GM12878 (cell line): Measurements from ENCODE around the gene SERPINH1. TPM values are rescaled to one million over a fixed set of nuclear protein-coding genes. Genes with fewer than 3 reads are reported as not detected.

Source experiments
- ATAC-seq: fragments of 200-7000 bp; cut with Tn5 transposase; 3 replicates; pipeline ENCODE4 v1.9.1; 2020; ENCODE audit warnings: mild to moderate bottlenecking, moderate library complexity
- BruUV-seq: library from RNA; stranded (reverse); fragments of 400-500 nt; replicated peaks from 2 replicates; lab custom pipeline; 2021; lab: Mats Ljungman, UMichigan
- CTCF ChIA-PET: fragments of 300-600 bp; sonication (Branson Sonifier 250); formaldehyde crosslinking; extraction: SDS; loops from one replicate; lab custom pipeline; 2021; ENCODE audit warnings: inconsistent platforms; lab: Yijun Ruan, JAX
- POLR2A ChIA-PET: fragments of 350-600 bp; formaldehyde crosslinking; extraction: SDS; loops from one replicate; lab custom pipeline; 2021; ENCODE audit warnings: inconsistent platforms; lab: Charles Lee
- RAD21 ChIA-PET: fragments of 300-600 bp; sonication (Branson Sonifier 250); formaldehyde crosslinking; loops from one replicate; lab custom pipeline; 2023; ENCODE audit warnings: antibody characterized with exemption; ENCODE audit not compliant: unreplicated experiment; lab: Charles Lee
- SMC1A ChIA-PET: fragments of 300-600 bp; sonication (Branson Sonifier 250); formaldehyde crosslinking; loops from one replicate; lab custom pipeline; 2023; ENCODE audit not compliant: unreplicated experiment, uncharacterized antibody; lab: Charles Lee
- DNase-seq: peaks from one replicate; pipeline ENCODE4 v3.0.0-alpha.2; 2011; ENCODE audit warnings: low read depth, low spot score
- FAIRE-seq: peaks from 3 replicates; lab custom pipeline; 2011; peaks lifted over from hg19 to GRCh38; lab: Jason Lieb, UNC
- H2AFZ ChIP-seq: 2 replicates; pipeline ENCODE4 v1.6.0; 2011; ENCODE audit warnings: low read depth, low read length, control low read depth; ENCODE audit not compliant: control insufficient read depth
- H3K27ac ChIP-seq: 2 replicates; pipeline ENCODE4 v1.5.1; 2011; ENCODE audit warnings: control low read depth; ENCODE audit not compliant: control insufficient read depth, insufficient read depth
- H3K27me3 ChIP-seq, 2 experiments: replicated peaks in 1 of 2; 2 replicates each; pipeline versions ENCODE4 v1.6.0 to v1.6.1; 2011; ENCODE audit warnings: low read length in 1 of 2; ENCODE audit not compliant: control insufficient read depth in 2 of 2, insufficient read depth in 2 of 2
- H3K36me3 ChIP-seq, 2 experiments: 2 replicates each; pipeline ENCODE4 v1.5.1; 2011; ENCODE audit warnings: low read length in 1 of 2; ENCODE audit not compliant: control insufficient read depth in 2 of 2, insufficient read depth in 2 of 2
- H3K4me1 ChIP-seq: 2 replicates; pipeline ENCODE4 v1.6.1; 2011; ENCODE audit warnings: mild to moderate bottlenecking, low read length, moderate library complexity, mixed read lengths; ENCODE audit not compliant: control insufficient read depth, insufficient read depth
- H3K4me2 ChIP-seq: 2 replicates; pipeline ENCODE4 v1.6.0; 2011; ENCODE audit warnings: control low read depth; ENCODE audit not compliant: control insufficient read depth, insufficient read depth
- H3K4me3 ChIP-seq: fragments of 200-600 bp; sonication (generic); 2 replicates; pipeline ENCODE4 v1.5.1; 2016
- H3K79me2 ChIP-seq: 2 replicates; pipeline ENCODE4 v1.6.0; 2011; ENCODE audit warnings: low read length; ENCODE audit not compliant: control insufficient read depth, insufficient read depth
- H3K9ac ChIP-seq: 2 replicates; pipeline ENCODE4 v1.8.0; 2011; ENCODE audit warnings: low read length, control low read depth, mixed read lengths; ENCODE audit not compliant: control insufficient read depth, insufficient read depth
- H3K9me3 ChIP-seq: replicated peaks from 3 replicates; pipeline ENCODE4 v1.5.1; 2011; ENCODE audit warnings: mild to moderate bottlenecking, low read length; ENCODE audit not compliant: control insufficient read depth, insufficient read depth
- H4K20me1 ChIP-seq: 2 replicates; pipeline ENCODE4 v1.6.0; 2011; ENCODE audit not compliant: control insufficient read depth, insufficient read depth
- ASH2L ChIP-seq: fragments of 300-600, 200-600 bp; sonication (generic); IDR thresholded peaks from 2 replicates; pipeline ENCODE4 v1.6.1; 2017; ENCODE audit warnings: low read depth, mild to moderate bottlenecking, borderline replicate concordance
- BACH1 ChIP-seq: fragments of 450-650 bp; IDR thresholded peaks from 2 replicates; pipeline ENCODE4 v1.6.1; 2017; ENCODE audit warnings: mild to moderate bottlenecking, borderline replicate concordance
- FOXM1 ChIP-seq: IDR thresholded peaks from 2 replicates; pipeline ENCODE4 v1.6.1; 2012; ENCODE audit warnings: low read depth, mild to moderate bottlenecking, inconsistent platforms, low read length, moderate library complexity
- PAX5 ChIP-seq: IDR thresholded peaks from 2 replicates; pipeline ENCODE4 v1.6.1; 2011; ENCODE audit warnings: low read depth, low read length, borderline replicate concordance
- RFX5 ChIP-seq: IDR thresholded peaks from 2 replicates; pipeline ENCODE4 v1.6.1; 2011; ENCODE audit warnings: low read depth, low read length, improper control_type of control experiment
- ZBTB40 ChIP-seq: fragments of 450-650 bp; IDR thresholded peaks from 2 replicates; pipeline ENCODE4 v1.6.1; 2016; ENCODE audit warnings: mild to moderate bottlenecking, moderate library complexity, borderline replicate concordance
- ZNF384 ChIP-seq: IDR thresholded peaks from 2 replicates; pipeline ENCODE4 v1.6.1; 2012; ENCODE audit warnings: low read depth, mild to moderate bottlenecking, low read length, improper control_type of control experiment, borderline replicate concordance
- WGBS: methylation state at CpG from one replicate; pipeline ENCODE4 v1.1.6; 2016; ENCODE audit warnings: low lambda C conversion rate; ENCODE audit not compliant: insufficient replicate concordance, insufficient coverage; ENCODE audit errors: missing lambda C conversion rate; 5-methylcytosine and 5-hydroxymethylcytosine counted together
- in situ Hi-C: fragments of 300-500 bp; cut with MboI; formaldehyde crosslinking; loops from 9 replicates; pipeline ENCODE4 v1.14.3; 2018; ENCODE audit warnings: mixed read lengths
- intact Hi-C: fragments of 100-400 bp; cut with micrococcal nuclease; formaldehyde crosslinking; loops from one replicate; pipeline ENCODE4 v1.14.2; 2022; ENCODE audit not compliant: unreplicated experiment
- polyA plus RNA-seq, 11 experiments: library from polyadenylated mRNA; depleted of rRNA in 4 of 11; unstranded in 6 of 11; stranded (reverse) in 5 of 11; fragments of >200 nt; fragmentation: Nextera tagmentation in 4 of 11; fragmentation: Illumina TruSeq in 1 of 11; extraction: Ambion mirVana in 4 of 11; extraction: Trizol in 1 of 11; gene quantifications; 1 replicate in 1 of 11; 2 replicates in 10 of 11; pipeline versions ENCODE4 v1.2.1 to v1.2.3, GENCODE V29; 2011 to 2016; ENCODE audit warnings: inconsistent platforms in 2 of 11, missing spikeins in 2 of 11, low read depth in 1 of 11
- total RNA-seq, 4 experiments: library from RNA; depleted of rRNA in 3 of 4; stranded (reverse); fragments of >200 nt in 3 of 4; fragmentation: Illumina TruSeq in 1 of 4; extraction: Trizol in 1 of 4; gene quantifications; 2 replicates each; pipeline versions ENCODE4 v1.2.1 to v1.2.3, GENCODE V29; 2013 to 2021
- TF ChIP-seq, protein P1 (sequence below): fragments of 450-650 bp; formaldehyde crosslinking; IDR thresholded peaks from 2 replicates; pipeline ENCODE4 v1.5.0; 2022; ENCODE audit warnings: mild to moderate bottlenecking, missing genetic modification characterization
- TF ChIP-seq, protein P2 (sequence below): fragments of 450-650 bp; IDR thresholded peaks from 2 replicates; pipeline ENCODE4 v1.6.1; 2016; ENCODE audit warnings: mild to moderate bottlenecking
- TF ChIP-seq, protein P3 (sequence below): fragments of 450-650 bp; IDR thresholded peaks from 2 replicates; pipeline ENCODE4 v1.6.1; 2016; ENCODE audit warnings: mild to moderate bottlenecking

Gene SERPINH1
- total and polyA plus RNA-seq, 10 of the 15 experiments (the other 5 are each of a cell fraction or from before 2014, with no cell fraction given): 0.34 to 19.8 (median 13.7) TPM

DNA sequence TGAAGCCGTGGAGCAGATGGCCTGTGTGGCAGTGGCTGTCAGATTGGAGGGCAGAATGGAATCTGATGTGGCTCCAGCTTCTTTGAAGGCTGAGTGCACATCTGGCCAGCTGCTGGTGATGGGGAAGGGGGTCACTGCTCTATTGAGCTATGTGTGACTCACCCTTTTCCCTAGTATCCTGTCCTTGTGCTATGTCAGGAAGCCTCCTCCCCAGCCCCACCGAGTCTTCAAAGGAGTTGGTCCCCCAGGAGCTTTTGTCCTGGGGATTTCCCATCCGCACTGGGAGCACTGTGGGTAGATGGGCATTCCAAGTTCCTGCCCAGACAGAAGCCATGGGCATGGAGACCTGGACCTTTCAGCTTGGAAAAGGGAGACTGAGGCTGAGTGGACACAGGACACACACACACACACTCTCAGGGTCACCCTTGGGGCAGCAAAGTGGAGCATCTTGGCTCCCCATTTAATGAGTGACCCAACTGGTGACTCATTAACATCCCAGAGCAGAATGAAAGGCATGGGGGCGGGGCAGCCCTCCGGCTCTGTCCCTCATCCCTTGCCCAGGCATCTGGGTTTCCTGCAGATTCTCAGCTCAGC, 3.3 kb downstream of the SERPINH1 start:
- ATAC-seq: no peak
- no peak overlapping the region for H2AFZ ChIP-seq
- H4K20me1 ChIP-seq: no peaks in the 10 kb centered on the region
- no peaks in the 10 kb centered on the region for H3K9me3 ChIP-seq
- no peak overlapping the region for H3K4me3 ChIP-seq
- H3K79me2 ChIP-seq: peaks cover 19% of the 10 kb centered on the region
- no peak overlapping the region for H3K9ac ChIP-seq
- in situ Hi-C loops: no loop called here
- no peak for FAIRE-seq
- H3K27me3 ChIP-seq: no peaks in the 10 kb centered on the region
- peaks cover 4 to 10% of the 10 kb centered on the region in 2 experiments; a peak in 3 of 4 replicates for H3K36me3 ChIP-seq
- no peak overlapping the region for H3K27ac ChIP-seq
- H3K4me2 ChIP-seq: no peak overlapping the region
- no peak for DNase-seq
- RAD21 ChIA-PET: no interaction called here
- intact Hi-C loops: no loop called here
- SMC1A ChIA-PET: interaction anchor here (0.5 to 1.0 kb wide), 3 partner anchors 10 to 236 kb away, joined by 3 to 4 read pairs (median 3); no protein-coding TSS in a partner anchor
- peaks cover 5% of the 10 kb centered on the region for H3K4me1 ChIP-seq
- no TSS peak for BruUV-seq
- CTCF ChIA-PET: no interaction called here
- POLR2A ChIA-PET: interaction anchor here (0.7 kb wide), 1 partner anchor 11 kb away, joined by 3 read pairs; no protein-coding TSS in a partner anchor
- WGBS: 75% methylated on average over 5 of the region's 5 CpGs
- TF ChIP-seq FOXM1 (no peak), ZNF384 (no peak), PAX5 (no peak), BACH1 (no peak), ZBTB40 (no peak), RFX5 (no peak), ASH2L (no peak)
- TF ChIP-seq, protein P1, sequence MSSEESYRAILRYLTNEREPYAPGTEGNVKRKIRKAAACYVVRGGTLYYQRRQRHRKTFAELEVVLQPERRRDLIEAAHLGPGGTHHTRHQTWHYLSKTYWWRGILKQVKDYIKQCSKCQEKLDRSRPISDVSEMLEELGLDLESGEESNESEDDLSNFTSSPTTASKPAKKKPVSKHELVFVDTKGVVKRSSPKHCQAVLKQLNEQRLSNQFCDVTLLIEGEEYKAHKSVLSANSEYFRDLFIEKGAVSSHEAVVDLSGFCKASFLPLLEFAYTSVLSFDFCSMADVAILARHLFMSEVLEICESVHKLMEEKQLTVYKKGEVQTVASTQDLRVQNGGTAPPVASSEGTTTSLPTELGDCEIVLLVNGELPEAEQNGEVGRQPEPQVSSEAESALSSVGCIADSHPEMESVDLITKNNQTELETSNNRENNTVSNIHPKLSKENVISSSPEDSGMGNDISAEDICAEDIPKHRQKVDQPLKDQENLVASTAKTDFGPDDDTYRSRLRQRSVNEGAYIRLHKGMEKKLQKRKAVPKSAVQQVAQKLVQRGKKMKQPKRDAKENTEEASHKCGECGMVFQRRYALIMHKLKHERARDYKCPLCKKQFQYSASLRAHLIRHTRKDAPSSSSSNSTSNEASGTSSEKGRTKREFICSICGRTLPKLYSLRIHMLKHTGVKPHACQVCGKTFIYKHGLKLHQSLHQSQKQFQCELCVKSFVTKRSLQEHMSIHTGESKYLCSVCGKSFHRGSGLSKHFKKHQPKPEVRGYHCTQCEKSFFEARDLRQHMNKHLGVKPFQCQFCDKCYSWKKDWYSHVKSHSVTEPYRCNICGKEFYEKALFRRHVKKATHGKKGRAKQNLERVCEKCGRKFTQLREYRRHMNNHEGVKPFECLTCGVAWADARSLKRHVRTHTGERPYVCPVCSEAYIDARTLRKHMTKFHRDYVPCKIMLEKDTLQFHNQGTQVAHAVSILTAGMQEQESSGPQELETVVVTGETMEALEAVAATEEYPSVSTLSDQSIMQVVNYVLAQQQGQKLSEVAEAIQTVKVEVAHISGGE: no peak
- TF ChIP-seq, protein P2, sequence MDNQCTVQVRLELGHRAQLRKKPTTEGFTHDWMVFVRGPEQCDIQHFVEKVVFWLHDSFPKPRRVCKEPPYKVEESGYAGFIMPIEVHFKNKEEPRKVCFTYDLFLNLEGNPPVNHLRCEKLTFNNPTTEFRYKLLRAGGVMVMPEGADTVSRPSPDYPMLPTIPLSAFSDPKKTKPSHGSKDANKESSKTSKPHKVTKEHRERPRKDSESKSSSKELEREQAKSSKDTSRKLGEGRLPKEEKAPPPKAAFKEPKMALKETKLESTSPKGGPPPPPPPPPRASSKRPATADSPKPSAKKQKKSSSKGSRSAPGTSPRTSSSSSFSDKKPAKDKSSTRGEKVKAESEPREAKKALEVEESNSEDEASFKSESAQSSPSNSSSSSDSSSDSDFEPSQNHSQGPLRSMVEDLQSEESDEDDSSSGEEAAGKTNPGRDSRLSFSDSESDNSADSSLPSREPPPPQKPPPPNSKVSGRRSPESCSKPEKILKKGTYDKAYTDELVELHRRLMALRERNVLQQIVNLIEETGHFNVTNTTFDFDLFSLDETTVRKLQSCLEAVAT: no peak
- TF ChIP-seq, protein P3, sequence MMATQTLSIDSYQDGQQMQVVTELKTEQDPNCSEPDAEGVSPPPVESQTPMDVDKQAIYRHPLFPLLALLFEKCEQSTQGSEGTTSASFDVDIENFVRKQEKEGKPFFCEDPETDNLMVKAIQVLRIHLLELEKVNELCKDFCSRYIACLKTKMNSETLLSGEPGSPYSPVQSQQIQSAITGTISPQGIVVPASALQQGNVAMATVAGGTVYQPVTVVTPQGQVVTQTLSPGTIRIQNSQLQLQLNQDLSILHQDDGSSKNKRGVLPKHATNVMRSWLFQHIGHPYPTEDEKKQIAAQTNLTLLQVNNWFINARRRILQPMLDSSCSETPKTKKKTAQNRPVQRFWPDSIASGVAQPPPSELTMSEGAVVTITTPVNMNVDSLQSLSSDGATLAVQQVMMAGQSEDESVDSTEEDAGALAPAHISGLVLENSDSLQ: no peak
